GM23338 (cell line): ENCODE results near the gene MS4A6A. TPM values are rescaled to one million over a fixed set of nuclear protein-coding genes. Genes with fewer than 3 reads are reported as not detected.
"Not testable (repeated sequence)": the region's sequence is repeated elsewhere in the genome, so short reads cannot be mapped to it uniquely, and the experiment has no call there.

Source experiments
- ATAC-seq: fragments of 200-7000 bp; cut with Tn5 transposase; 3 replicates; pipeline ENCODE4 v1.9.1; 2020
- DNase-seq: peaks from one replicate; pipeline ENCODE4 v3.0.0-alpha.2; 2015; ENCODE audit warnings: low spot score
- H2AFZ ChIP-seq: fragments of 200-600 bp; sonication (generic); 2 replicates; pipeline ENCODE4 v1.8.0; 2016; ENCODE audit warnings: antibody characterized with exemption, mild to moderate bottlenecking, moderate library complexity
- H3F3A ChIP-seq: fragments of 200-600 bp; sonication (generic); replicated peaks from 2 replicates; pipeline ENCODE4 v1.8.0; 2017; ENCODE audit warnings: antibody characterized with exemption, mixed run types, low read depth
- H3K27ac ChIP-seq: fragments of 200-600 bp; sonication (generic); 2 replicates; pipeline ENCODE4 v1.6.1; 2016; ENCODE audit warnings: low read depth
- H3K27me3 ChIP-seq: fragments of 200-600 bp; sonication (generic); 2 replicates; pipeline ENCODE4 v1.8.0; 2016; ENCODE audit warnings: mild to moderate bottlenecking, mixed run types, moderate library complexity; ENCODE audit not compliant: insufficient read depth
- H3K36me3 ChIP-seq: fragments of 200-600 bp; sonication (generic); 2 replicates; pipeline ENCODE4 v1.8.0; 2016; ENCODE audit warnings: mild to moderate bottlenecking; ENCODE audit not compliant: insufficient read depth
- H3K4me1 ChIP-seq: fragments of 200-600 bp; sonication (generic); 2 replicates; pipeline ENCODE4 v1.8.0; 2016; ENCODE audit warnings: mild to moderate bottlenecking, moderate library complexity; ENCODE audit not compliant: insufficient read depth
- H3K4me2 ChIP-seq: fragments of 200-600 bp; sonication (generic); 2 replicates; pipeline ENCODE4 v1.7.1; 2017; ENCODE audit warnings: mixed run types
- H3K4me3 ChIP-seq: fragments of 200-600 bp; sonication (generic); 2 replicates; pipeline ENCODE4 v1.6.1; 2016; ENCODE audit warnings: mixed run types
- H3K79me2 ChIP-seq: fragments of 200-600 bp; sonication (generic); replicated peaks from 2 replicates; pipeline ENCODE4 v1.8.0; 2017; ENCODE audit warnings: mild to moderate bottlenecking; ENCODE audit not compliant: insufficient read depth
- H3K9me2 ChIP-seq: fragments of 200-600 bp; sonication (generic); 2 replicates; pipeline ENCODE4 v1.8.0; 2017; ENCODE audit not compliant: insufficient read depth
- H4K20me1 ChIP-seq: fragments of 200-600 bp; sonication (generic); replicated peaks from 2 replicates; pipeline ENCODE4 v1.8.0; 2017; ENCODE audit warnings: mild to moderate bottlenecking; ENCODE audit not compliant: insufficient read depth
- H3K27ac Mint-ChIP-seq: 2 replicates; pipeline ENCODE4 v1.8.0; 2020; ENCODE audit warnings: inconsistent platforms, mild to moderate bottlenecking, moderate library complexity, mixed read lengths
- H3K27me3 Mint-ChIP-seq: 3 replicates; pipeline ENCODE4 v1.8.0; 2022; ENCODE audit warnings: low read depth, mild to moderate bottlenecking, moderate library complexity, mixed read lengths, inconsistent platforms; ENCODE audit not compliant: insufficient read depth, poor library complexity
- H3K36me3 Mint-ChIP-seq: 3 replicates; pipeline ENCODE4 v1.8.0; 2021; ENCODE audit warnings: low read depth, mild to moderate bottlenecking, inconsistent platforms, moderate library complexity, mixed read lengths
- H3K4me1 Mint-ChIP-seq: 3 replicates; pipeline ENCODE4 v1.8.0; 2020; ENCODE audit warnings: mild to moderate bottlenecking, inconsistent platforms, mixed read lengths
- H3K4me3 Mint-ChIP-seq: 3 replicates; pipeline ENCODE4 v1.8.0; 2021; ENCODE audit warnings: moderate library complexity, mild to moderate bottlenecking, inconsistent platforms, mixed read lengths
- H3K9me3 Mint-ChIP-seq: 3 replicates; pipeline ENCODE4 v1.8.0; 2020; ENCODE audit warnings: moderate library complexity, mild to moderate bottlenecking, inconsistent platforms, mixed read lengths
- CREB1 ChIP-seq: fragments of 250-450 bp; sonication (Bioruptor Pico); IDR thresholded peaks from 2 replicates; pipeline ENCODE4 v1.5.0; 2020; ENCODE audit warnings: low read depth, mild to moderate bottlenecking, moderate library complexity
- EZH2 ChIP-seq: fragments of 200-600 bp; sonication (generic); IDR thresholded peaks from one replicate; pipeline ENCODE4 v1.8.0; 2017; ENCODE audit warnings: antibody characterized with exemption, mild to moderate bottlenecking, low read depth; ENCODE audit not compliant: unreplicated experiment
- EZH2phosphoT487 ChIP-seq: fragments of 200-600 bp; sonication (generic); IDR thresholded peaks from one replicate; pipeline ENCODE4 v1.8.1; 2018; ENCODE audit warnings: antibody characterized with exemption; ENCODE audit not compliant: unreplicated experiment
- JUNB ChIP-seq: IDR thresholded peaks from one replicate; pipeline ENCODE4 v1.6.1; 2016; ENCODE audit warnings: antibody characterized with exemption; ENCODE audit not compliant: unreplicated experiment
- POLR2AphosphoS5 ChIP-seq: IDR thresholded peaks from 2 replicates; pipeline ENCODE4 v1.6.1; 2016; ENCODE audit warnings: antibody characterized with exemption, low read depth
- STAT1 ChIP-seq: IDR thresholded peaks from one replicate; pipeline ENCODE4 v1.6.1; 2016; ENCODE audit warnings: antibody characterized with exemption; ENCODE audit not compliant: unreplicated experiment
- polyA plus RNA-seq: library from polyadenylated mRNA; unstranded; fragments of >200 nt; fragmentation: Nextera tagmentation; extraction: Ambion mirVana; gene quantifications from 2 replicates; pipeline ENCODE4 v1.2.1, GENCODE V29; 2016
- total RNA-seq: library from RNA; depleted of rRNA; stranded (reverse); fragments of >200 nt; shearing (Covaris generic); gene quantifications from 2 replicates; pipeline ENCODE4 v1.2.3, GENCODE V29; 2014
- TF ChIP-seq, protein P1 (sequence below): fragments of 250-450 bp; sonication (Bioruptor Pico); IDR thresholded peaks from 2 replicates; pipeline ENCODE4 v1.5.0; 2020; ENCODE audit warnings: mild to moderate bottlenecking, moderate library complexity

Gene MS4A6A
- total and polyA plus RNA-seq, 2 experiments from 2014 or later = not detected

DNA sequence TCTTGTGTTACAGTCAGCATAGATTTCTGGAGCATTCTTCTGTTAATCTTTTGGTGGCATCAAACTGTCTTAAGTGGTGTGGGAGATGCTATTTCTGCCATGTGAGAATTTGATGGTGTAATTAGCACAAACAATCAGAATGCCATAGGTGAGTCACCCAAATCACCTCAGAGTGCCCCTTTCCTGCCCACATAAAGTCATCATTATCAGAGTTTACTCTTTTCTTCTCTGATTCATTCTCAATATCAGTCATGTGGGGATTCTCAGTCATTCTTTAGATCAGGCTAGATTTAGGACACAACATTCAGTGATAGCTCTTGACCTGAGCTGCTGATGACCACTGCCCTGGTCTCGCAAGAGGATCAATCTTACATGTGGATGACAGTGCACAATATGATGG lies 23.7 kb upstream of the MS4A6A start (continued):
- TF ChIP-seq, protein P1, sequence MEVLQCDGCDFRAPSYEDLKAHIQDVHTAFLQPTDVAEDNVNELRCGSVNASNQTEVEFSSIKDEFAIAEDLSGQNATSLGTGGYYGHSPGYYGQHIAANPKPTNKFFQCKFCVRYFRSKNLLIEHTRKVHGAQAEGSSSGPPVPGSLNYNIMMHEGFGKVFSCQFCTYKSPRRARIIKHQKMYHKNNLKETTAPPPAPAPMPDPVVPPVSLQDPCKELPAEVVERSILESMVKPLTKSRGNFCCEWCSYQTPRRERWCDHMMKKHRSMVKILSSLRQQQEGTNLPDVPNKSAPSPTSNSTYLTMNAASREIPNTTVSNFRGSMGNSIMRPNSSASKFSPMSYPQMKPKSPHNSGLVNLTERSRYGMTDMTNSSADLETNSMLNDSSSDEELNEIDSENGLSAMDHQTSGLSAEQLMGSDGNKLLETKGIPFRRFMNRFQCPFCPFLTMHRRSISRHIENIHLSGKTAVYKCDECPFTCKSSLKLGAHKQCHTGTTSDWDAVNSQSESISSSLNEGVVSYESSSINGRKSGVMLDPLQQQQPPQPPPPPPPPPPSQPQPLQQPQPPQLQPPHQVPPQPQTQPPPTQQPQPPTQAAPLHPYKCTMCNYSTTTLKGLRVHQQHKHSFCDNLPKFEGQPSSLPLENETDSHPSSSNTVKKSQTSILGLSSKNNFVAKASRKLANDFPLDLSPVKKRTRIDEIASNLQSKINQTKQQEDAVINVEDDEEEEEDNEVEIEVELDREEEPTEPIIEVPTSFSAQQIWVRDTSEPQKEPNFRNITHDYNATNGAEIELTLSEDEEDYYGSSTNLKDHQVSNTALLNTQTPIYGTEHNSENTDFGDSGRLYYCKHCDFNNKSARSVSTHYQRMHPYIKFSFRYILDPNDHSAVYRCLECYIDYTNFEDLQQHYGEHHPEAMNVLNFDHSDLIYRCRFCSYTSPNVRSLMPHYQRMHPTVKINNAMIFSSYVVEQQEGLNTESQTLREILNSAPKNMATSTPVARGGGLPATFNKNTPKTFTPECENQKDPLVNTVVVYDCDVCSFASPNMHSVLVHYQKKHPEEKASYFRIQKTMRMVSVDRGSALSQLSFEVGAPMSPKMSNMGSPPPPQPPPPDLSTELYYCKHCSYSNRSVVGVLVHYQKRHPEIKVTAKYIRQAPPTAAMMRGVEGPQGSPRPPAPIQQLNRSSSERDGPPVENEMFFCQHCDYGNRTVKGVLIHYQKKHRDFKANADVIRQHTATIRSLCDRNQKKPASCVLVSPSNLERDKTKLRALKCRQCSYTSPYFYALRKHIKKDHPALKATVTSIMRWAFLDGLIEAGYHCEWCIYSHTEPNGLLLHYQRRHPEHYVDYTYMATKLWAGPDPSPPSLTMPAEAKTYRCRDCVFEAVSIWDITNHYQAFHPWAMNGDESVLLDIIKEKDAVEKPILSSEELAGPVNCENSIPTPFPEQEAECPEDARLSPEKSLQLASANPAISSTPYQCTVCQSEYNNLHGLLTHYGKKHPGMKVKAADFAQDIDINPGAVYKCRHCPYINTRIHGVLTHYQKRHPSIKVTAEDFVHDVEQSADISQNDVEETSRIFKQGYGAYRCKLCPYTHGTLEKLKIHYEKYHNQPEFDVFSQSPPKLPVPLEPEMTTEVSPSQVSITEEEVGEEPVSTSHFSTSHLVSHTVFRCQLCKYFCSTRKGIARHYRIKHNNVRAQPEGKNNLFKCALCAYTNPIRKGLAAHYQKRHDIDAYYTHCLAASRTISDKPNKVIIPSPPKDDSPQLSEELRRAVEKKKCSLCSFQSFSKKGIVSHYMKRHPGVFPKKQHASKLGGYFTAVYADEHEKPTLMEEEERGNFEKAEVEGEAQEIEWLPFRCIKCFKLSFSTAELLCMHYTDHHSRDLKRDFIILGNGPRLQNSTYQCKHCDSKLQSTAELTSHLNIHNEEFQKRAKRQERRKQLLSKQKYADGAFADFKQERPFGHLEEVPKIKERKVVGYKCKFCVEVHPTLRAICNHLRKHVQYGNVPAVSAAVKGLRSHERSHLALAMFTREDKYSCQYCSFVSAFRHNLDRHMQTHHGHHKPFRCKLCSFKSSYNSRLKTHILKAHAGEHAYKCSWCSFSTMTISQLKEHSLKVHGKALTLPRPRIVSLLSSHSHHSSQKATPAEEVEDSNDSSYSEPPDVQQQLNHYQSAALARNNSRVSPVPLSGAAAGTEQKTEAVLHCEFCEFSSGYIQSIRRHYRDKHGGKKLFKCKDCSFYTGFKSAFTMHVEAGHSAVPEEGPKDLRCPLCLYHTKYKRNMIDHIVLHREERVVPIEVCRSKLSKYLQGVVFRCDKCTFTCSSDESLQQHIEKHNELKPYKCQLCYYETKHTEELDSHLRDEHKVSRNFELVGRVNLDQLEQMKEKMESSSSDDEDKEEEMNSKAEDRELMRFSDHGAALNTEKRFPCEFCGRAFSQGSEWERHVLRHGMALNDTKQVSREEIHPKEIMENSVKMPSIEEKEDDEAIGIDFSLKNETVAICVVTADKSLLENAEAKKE (CRISPR knock-in tag) = no peak

DNA sequence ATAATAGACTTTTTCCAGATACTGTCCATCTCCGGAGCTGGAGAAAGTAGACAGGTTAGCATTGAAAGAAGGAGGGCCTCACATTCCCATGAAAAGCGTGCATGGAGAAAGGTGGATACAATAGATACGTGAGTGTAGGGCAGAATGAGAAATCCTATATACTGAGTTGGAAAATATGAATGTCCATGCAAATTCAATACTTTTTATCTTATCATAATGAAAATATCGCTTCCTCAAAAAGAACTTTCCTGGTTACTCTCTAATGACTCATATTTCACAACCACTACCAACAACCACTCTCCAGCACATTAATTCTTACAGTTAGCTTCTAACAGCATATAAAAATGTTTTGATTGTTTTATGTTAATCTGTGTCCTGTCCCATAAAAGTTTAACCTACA lies 22.0 kb upstream of the MS4A6A start:
- TF ChIP-seq JUNB (no peak), STAT1 (no peak), EZH2phosphoT487 (no peak), CREB1 (CRISPR knock-in tag) (no peak), POLR2AphosphoS5 (no peak), EZH2 (no peak)
- no peaks in the 10 kb centered on the region for H3K79me2 ChIP-seq
- H3K9me2 ChIP-seq = peaks cover 11% of the 10 kb centered on the region
- no peak for DNase-seq
- Mint-ChIP-seq H3K27ac (no peak overlapping the region), H3K4me1 (peaks cover 15% of the 10 kb centered on the region; the same call in 2 of the 3 replicates), H3K27me3 (no peaks in the 10 kb centered on the region), H3K9me3 (peaks cover 12% of the 10 kb centered on the region; the same call in 2 of the 3 replicates), H3K36me3 (no peaks in the 10 kb centered on the region), H3K4me3 (no peak overlapping the region)
- no peak overlapping the region for H3K4me2 ChIP-seq
- H4K20me1 ChIP-seq = no peaks in the 10 kb centered on the region
- ATAC-seq = no peak
- no peaks in the 10 kb centered on the region for H3K27me3 ChIP-seq
- H3K4me1 ChIP-seq = peaks cover 16% of the 10 kb centered on the region; the same call in 1 of the 2 replicates
- H3K27ac ChIP-seq = no peak overlapping the region
- H3K36me3 ChIP-seq = no peaks in the 10 kb centered on the region
- no peak overlapping the region for H2AFZ ChIP-seq
- no peak overlapping the region for H3K4me3 ChIP-seq
- H3F3A ChIP-seq = no peaks in the 10 kb centered on the region

GRCh38 chr11:60201334-60201733 lies 18.5 kb upstream of the MS4A6A start:
- not testable (repeated sequence) for H3F3A ChIP-seq, DNase-seq, H3K36me3 ChIP-seq, H2AFZ ChIP-seq, H3K27me3 Mint-ChIP-seq, H3K27ac ChIP-seq, H3K4me3 ChIP-seq, H3K4me2 ChIP-seq, H3K4me3 Mint-ChIP-seq, H3K27ac Mint-ChIP-seq, H4K20me1 ChIP-seq, H3K36me3 Mint-ChIP-seq, H3K4me1 Mint-ChIP-seq, H3K27me3 ChIP-seq, H3K4me1 ChIP-seq, ATAC-seq, H3K9me2 ChIP-seq, H3K79me2 ChIP-seq
- H3K9me3 Mint-ChIP-seq = peaks cover 13% of the 10 kb centered on the region; the same call in 2 of the 3 replicates
